ENCODE results near the gene INPP5D. TPM values are rescaled to one million over a fixed set of nuclear protein-coding genes. Genes with fewer than 3 reads are reported as not detected.

INPP5D gene
- total RNA-seq, 3 donors from 2014 or later, result 18.4 to 20.3 (median 20.0) TPM

DNA sequence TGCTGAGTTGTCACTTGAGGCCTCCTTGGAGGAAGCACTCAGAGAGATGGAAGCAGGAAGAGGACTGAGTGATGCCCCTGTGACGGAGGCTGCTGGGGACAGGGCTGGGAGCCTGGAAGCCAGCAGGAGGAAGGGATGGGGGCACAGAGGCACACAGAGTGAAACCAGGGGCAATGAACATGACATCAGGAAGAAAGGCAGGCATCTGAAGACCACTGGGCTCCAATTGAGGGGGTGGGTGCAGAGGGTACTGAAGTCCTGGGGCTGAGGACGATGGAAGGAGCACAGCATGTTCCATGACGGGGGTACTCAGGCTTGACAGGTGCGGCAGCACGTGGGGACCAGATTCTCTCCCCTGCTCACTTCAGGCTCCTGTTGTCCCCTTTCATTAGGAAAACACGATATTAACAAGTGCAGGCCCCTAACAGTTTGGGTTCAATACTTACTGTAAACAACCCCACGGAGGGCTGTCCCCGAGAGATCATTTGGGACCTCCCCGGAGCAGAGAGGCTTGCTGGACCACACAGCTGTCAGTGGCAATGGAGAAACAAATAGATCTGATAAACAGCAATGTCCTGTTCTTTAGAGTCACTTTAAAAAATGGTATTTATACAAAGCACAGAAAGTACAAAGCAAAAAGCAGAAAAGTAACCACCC, 8.7 kb downstream of the INPP5D start:
- H3K27me3 ChIP-seq, result no peaks in the 10 kb centered on the region
- H3K9me3 ChIP-seq, result peaks cover 0 to 4% of the 10 kb centered on the region in 2 donors
- intact Hi-C loops (cut with DNase I; ENCODE audit: low total_unique reads), result loop anchor here (1.0 kb wide), 1 partner anchor 48 kb away; no protein-coding TSS in a partner anchor
- H3K4me1 ChIP-seq, result no peaks in the 10 kb centered on the region
- TF ChIP-seq, protein P1, sequence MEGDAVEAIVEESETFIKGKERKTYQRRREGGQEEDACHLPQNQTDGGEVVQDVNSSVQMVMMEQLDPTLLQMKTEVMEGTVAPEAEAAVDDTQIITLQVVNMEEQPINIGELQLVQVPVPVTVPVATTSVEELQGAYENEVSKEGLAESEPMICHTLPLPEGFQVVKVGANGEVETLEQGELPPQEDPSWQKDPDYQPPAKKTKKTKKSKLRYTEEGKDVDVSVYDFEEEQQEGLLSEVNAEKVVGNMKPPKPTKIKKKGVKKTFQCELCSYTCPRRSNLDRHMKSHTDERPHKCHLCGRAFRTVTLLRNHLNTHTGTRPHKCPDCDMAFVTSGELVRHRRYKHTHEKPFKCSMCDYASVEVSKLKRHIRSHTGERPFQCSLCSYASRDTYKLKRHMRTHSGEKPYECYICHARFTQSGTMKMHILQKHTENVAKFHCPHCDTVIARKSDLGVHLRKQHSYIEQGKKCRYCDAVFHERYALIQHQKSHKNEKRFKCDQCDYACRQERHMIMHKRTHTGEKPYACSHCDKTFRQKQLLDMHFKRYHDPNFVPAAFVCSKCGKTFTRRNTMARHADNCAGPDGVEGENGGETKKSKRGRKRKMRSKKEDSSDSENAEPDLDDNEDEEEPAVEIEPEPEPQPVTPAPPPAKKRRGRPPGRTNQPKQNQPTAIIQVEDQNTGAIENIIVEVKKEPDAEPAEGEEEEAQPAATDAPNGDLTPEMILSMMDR (IDR thresholded peaks at IDR 0.05), result no peak
- TF ChIP-seq POLR2AphosphoS5 (IDR thresholded peaks at IDR 0.05) (no peak), POLR2A (IDR thresholded peaks at IDR 0.05) (no peak)
- H3K27ac ChIP-seq, result no peak overlapping the region
- no peak overlapping the region for H3K4me3 ChIP-seq
- no peaks in the 10 kb centered on the region for H3K36me3 ChIP-seq
- peak in 1 of 2 donors; percentile 19 for DNase-seq (ENCODE audit: low spot score in 2 of 2)

DNA sequence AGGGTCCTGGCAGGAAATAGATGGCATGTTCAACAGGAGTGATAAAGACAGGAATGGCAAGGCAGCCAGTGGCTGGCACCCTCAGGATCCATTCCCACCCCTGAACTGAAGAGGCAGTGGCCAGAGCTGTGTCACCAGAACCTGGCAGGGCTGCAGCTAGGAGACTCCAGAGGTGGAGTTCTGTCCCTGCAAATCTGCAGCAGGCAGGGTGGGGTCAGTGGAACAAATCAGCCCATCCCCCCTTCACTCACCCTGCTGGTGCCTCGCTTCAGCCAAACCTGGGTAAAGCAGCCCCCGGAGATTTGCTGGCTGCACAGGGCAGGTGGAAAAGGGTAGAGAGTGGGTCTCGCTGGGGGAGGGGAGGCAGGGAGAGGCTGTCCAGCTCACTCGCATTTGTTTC, 12.7 kb downstream of the INPP5D start:
- no peak overlapping the region for H3K27ac ChIP-seq
- H3K36me3 ChIP-seq, result no peaks in the 10 kb centered on the region
- H3K4me1 ChIP-seq, result peaks cover 0 to 11% of the 10 kb centered on the region in 2 donors
- peak in 1 of 2 donors; percentile 27 for DNase-seq (ENCODE audit: low spot score in 2 of 2)
- TF ChIP-seq POLR2AphosphoS5 (IDR thresholded peaks at IDR 0.05) (no peak), POLR2A (IDR thresholded peaks at IDR 0.05) (no peak)
- no peak overlapping the region for H3K4me3 ChIP-seq
- intact Hi-C loops (cut with DNase I; ENCODE audit: low total_unique reads), result no loop called here
- H3K27me3 ChIP-seq, result no peaks in the 10 kb centered on the region
- H3K9me3 ChIP-seq, result peaks cover 0 to 4% of the 10 kb centered on the region in 2 donors

DNA sequence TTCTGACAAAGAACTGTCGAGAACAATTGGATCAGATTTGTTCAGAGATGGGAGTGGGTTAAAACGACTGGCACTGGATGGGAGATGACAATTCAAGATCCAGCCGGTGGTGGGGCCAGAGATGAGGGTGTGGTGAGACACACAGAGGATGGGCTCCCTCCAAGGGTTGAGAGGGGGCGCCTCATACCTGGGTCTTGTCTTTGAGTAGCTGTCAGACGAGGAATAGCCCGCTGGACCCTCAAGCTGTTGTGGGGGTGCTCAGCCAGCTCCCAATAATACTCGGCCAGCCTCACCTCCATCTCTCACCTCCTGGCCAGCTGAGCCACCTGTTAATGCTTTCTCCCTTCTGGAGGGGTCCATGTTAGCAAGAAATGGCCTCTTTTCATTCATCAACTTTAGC, 14.0 kb downstream of the INPP5D start:
- H3K27ac ChIP-seq, result no peak overlapping the region
- H3K36me3 ChIP-seq, result no peaks in the 10 kb centered on the region
- DNase-seq (ENCODE audit: low spot score in 2 of 2), result peak in 1 of 2 donors; percentile 34
- H3K4me1 ChIP-seq, result peaks cover 0 to 11% of the 10 kb centered on the region in 2 donors
- TF ChIP-seq POLR2A (IDR thresholded peaks at IDR 0.05) (no peak), POLR2AphosphoS5 (IDR thresholded peaks at IDR 0.05) (no peak)
- TF ChIP-seq, protein P1 (IDR thresholded peaks at IDR 0.05), result no peak
- intact Hi-C loops (cut with DNase I; ENCODE audit: low total_unique reads), result no loop called here
- no peaks in the 10 kb centered on the region for H3K27me3 ChIP-seq
- H3K9me3 ChIP-seq, result peaks cover 0 to 4% of the 10 kb centered on the region in 2 donors
- no peak overlapping the region for H3K4me3 ChIP-seq

DNA sequence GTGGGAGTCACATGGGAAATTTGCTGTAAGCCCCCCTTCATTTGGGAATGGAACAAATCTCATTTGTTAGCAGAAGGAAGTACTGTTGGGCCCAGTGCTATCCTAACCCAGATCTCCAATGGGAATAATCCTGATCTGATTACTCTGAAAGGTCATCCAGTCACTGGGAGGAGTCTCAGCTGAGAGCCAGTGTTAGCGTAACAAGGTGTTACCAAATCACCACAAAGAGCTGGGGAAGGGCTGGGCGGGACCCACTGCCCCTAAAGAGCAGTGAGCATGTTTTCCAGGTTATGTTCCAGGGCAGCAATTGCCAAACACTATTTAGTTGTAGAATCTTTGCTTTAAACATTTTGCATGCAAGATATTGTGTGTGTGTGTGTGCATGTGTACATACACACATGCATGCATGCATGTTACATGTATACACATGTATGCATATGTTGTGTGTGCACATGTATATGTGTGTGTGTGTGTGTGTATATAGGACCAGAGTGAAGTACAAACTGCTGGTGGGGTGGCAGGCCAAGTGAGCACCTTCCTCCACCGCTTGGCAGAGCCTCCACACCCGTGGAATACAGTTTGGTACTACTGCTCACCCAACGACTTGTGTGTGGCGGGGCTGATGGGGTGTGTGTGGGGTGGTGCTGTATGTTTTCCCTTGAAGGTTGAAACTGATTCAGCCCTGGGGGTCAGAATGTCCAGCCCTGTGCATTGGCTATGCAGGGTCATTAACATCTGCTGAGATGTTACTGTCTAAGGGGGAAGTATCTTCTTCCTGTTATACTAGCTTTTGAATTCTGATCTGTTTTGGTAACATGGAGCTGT, 15.2 kb downstream of the INPP5D start:
- Histone ChIP-seq H3K4me3 (no peak overlapping the region), H3K36me3 (no peaks in the 10 kb centered on the region), H3K27me3 (no peaks in the 10 kb centered on the region), H3K27ac (peak overlapping the region; percentile 49 to 56), H3K4me1 (peaks cover 0 to 11% of the 10 kb centered on the region in 2 donors), H3K9me3 (peaks cover 0 to 4% of the 10 kb centered on the region in 2 donors)
- TF ChIP-seq, protein P1 (IDR thresholded peaks at IDR 0.05), result no peak
- TF ChIP-seq POLR2AphosphoS5 (IDR thresholded peaks at IDR 0.05) (no peak), POLR2A (IDR thresholded peaks at IDR 0.05) (no peak)
- intact Hi-C loops (cut with DNase I; ENCODE audit: low total_unique reads), result no loop called here
- peak in 1 of 2 donors; percentile 33 for DNase-seq (ENCODE audit: low spot score in 2 of 2)

DNA sequence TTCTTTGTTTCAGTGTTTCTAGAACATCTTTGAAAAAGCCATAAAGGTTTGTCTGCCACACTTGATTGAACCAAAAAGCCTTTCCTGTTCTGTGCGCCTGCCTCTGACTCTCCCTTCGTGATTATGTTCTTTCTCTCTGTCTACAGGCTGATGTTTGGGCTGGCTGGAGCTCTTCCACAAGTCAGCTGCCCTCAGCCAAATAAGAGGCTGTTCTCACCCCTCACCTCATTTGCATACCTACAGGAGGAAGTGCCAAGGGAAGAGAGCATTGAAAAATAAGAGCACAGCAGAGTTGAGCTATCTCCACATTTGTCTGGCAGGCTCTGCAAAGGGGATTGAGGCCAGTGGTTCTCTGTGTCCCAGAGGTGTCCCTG, 15.8 kb downstream of the INPP5D start:
- intact Hi-C loops (cut with DNase I; ENCODE audit: low total_unique reads), result no loop called here
- no peaks in the 10 kb centered on the region for H3K27me3 ChIP-seq
- peak in 1 of 2 donors; percentile 5 for DNase-seq (ENCODE audit: low spot score in 2 of 2)
- H3K9me3 ChIP-seq, result peaks cover 0 to 4% of the 10 kb centered on the region in 2 donors
- TF ChIP-seq POLR2AphosphoS5 (IDR thresholded peaks at IDR 0.05), result no peak
- TF ChIP-seq, protein P1 (IDR thresholded peaks at IDR 0.05), result no peak
- no peak for TF ChIP-seq POLR2A (IDR thresholded peaks at IDR 0.05)
- peak overlapping the region; percentile 49 to 56 for H3K27ac ChIP-seq
- H3K4me1 ChIP-seq, result peaks cover 0 to 11% of the 10 kb centered on the region in 2 donors
- no peaks in the 10 kb centered on the region for H3K36me3 ChIP-seq
- no peak overlapping the region for H3K4me3 ChIP-seq
